Heart left ventricle (tissue), 13 donors: ENCODE measurements around the gene MED8.

Experiments
- POLR2A ChIP-seq, 2 donors: fragments of 450-650 bp; IDR thresholded peaks; one replicate each; pipeline ENCODE4 v1.6.1; 2017; ENCODE audit warnings: antibody characterized with exemption in 2 of 2, mild to moderate bottlenecking in 2 of 2, moderate library complexity in 2 of 2
- TF ChIP-seq, protein P1 (sequence below), 12 donors: fragments of 200-600 bp; sonication (generic) in 4 of 12; IDR thresholded peaks; one replicate each; pipeline versions ENCODE4 v1.5.0 to v1.8.0; 2018 to 2022; ENCODE audit warnings: antibody characterized with exemption in 12 of 12, mild to moderate bottlenecking in 5 of 12
- donor health status: ischemic (EF 13 %, LVEDD 7.1; RV severe dilation, severe dysfunction).
- donor health status: DM: no; HTN: yes; CAD: no.
- donor health status: DM: no; HTN: no; CAD: no.
- donor health status: ischemic (EF 25% LVEDD 6.9; RV normal size, moderate dysfunction).
- donor health status: ischemic (EF 25% LVEDD 5.7; RV mildly dilated, moderate dysfunction).
- donor health status: ischemic (EF 35%, LVEDD 5.7; RV mildly dilated, moderate dysfunction).
- donor health status: nonischemic (EF 11% LVEDD 7.7; RV severe dilation, severe dysfunction).
- donor health status: DM: yes; HTN: yes; CAD: no.
- donor health status: PGD.
- donor health status: ischemic (EF 29% LVEDD 5.4; RV normal size, mild dysfunction).
- donor health status: nonischemic (EF 23%, LVEDD 6.1; RV moderate dilation, normal function).

DNA sequence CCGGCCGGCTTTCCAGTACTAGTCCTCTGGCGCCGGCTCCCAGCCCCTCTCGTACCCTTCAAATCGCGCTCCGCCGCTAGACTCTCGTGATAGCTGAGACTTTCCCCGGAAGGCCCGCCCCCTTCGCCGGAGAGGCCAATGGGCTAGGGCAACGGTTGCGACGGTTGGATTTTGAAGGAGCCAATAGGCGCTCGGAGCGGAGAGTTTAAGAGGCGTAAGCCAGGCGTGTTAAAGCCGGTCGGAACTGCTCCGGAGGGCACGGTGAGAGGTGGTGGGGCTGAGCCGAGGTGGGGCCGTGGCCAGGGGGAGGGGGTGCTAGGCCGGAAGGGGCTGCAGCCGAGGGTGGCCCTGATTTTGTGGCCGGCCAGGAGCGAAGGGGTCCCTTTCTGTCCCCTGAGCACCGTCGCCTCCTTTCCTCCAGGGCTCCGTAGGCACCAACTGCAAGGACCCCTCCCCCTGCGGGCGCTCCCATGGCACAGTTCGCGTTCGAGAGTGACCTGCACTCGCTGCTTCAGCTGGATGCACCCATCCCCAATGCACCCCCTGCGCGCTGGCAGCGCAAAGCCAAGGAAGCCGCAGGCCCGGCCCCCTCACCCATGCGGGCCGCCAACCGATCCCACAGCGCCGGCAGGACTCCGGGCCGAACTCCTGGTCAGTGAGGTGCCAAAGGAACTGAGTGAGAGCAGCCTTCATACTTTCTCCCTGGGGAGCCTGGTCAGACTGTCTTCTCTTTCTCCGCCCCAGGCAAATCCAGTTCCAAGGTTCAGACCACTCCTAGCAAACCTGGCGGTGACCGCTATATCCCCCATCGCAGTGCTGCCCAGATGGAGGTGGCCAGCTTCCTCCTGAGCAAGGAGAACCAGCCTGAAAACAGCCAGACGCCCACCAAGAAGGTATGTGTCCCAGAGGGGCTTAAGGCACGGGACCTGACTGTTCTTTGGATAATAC lies 30.6 kb downstream of the MED8 start, which contains the start of gene CDC20:
- TF ChIP-seq POLR2A (IDR thresholded peaks at IDR 0.05): no peak
- TF ChIP-seq, protein P1, sequence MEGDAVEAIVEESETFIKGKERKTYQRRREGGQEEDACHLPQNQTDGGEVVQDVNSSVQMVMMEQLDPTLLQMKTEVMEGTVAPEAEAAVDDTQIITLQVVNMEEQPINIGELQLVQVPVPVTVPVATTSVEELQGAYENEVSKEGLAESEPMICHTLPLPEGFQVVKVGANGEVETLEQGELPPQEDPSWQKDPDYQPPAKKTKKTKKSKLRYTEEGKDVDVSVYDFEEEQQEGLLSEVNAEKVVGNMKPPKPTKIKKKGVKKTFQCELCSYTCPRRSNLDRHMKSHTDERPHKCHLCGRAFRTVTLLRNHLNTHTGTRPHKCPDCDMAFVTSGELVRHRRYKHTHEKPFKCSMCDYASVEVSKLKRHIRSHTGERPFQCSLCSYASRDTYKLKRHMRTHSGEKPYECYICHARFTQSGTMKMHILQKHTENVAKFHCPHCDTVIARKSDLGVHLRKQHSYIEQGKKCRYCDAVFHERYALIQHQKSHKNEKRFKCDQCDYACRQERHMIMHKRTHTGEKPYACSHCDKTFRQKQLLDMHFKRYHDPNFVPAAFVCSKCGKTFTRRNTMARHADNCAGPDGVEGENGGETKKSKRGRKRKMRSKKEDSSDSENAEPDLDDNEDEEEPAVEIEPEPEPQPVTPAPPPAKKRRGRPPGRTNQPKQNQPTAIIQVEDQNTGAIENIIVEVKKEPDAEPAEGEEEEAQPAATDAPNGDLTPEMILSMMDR (IDR thresholded peaks at IDR 0.05): no peak
